GM19193 (cell line): ENCODE measurements around the gene FBXO3.

Source experiments
- POLR2A ChIP-seq: IDR thresholded peaks from 4 replicates; pipeline ENCODE4 v1.6.1; 2011; ENCODE audit not compliant: insufficient read depth, insufficient read length; ENCODE audit errors: extremely low read depth

FBXO3 gene

DNA sequence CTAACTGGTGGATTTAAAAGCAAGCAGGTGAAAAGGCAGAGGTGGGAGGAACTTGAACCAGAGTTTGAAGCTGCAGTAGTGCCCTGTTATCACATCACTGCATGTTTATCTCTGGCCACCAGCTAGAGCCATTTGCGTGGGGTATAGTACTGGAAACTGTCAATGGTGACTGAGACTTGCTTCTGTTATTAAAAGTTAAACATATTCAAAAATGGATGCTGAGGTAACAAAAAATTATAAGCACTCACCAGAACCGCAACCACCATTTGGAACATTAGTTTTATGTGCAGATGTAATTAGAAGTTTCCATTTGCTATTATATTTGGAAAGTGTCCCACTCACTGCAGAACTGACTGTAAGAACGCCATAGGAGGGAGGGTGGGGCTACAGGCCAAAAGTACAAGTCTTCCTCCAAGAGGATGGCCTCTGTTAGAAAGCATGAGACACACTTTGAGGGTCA is 36.9 kb downstream of the FBXO3 start:
- TF ChIP-seq POLR2A = no peak

DNA sequence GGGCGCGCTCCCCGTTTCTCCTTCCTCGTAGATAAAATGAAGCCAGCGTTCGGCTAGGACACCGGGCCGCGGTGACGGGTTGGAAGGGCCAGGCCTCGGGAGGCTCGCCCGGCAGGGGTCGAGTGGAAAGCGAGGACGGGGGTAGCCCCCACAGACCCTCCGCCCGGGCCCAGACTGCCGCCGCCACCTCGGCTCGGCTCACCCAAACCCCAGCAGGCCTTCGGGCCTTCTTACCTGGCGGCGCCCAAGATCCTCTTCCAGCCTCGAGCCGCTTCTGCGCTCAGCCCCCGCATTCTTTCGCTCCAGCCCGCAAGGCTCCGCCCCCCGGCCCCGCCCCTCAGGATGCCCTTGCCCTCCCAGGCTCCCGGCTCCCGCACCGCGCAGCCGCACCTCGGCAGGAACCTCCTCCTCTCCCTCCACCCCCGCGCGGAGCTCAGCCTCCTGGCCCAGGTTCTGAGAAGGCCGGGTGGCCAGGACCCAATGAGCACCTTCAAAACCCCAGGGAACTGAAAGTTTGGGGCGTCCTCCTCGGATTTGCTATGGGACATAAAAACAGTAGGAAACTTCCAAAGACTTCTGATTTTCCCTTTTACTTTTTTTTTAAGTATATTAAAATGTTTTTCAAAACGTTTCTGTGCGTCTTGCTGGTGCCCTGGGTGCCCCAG is 38.0 kb downstream of the FBXO3 start, which contains the start of gene CD59:
Gene CD59, minus strand, starts transcription at position 276 of the 665 bp plus-strand sequence. CDS start 13,978 bp downstream, outside the sequence.
- TF ChIP-seq POLR2A = peak; percentile 78

DNA sequence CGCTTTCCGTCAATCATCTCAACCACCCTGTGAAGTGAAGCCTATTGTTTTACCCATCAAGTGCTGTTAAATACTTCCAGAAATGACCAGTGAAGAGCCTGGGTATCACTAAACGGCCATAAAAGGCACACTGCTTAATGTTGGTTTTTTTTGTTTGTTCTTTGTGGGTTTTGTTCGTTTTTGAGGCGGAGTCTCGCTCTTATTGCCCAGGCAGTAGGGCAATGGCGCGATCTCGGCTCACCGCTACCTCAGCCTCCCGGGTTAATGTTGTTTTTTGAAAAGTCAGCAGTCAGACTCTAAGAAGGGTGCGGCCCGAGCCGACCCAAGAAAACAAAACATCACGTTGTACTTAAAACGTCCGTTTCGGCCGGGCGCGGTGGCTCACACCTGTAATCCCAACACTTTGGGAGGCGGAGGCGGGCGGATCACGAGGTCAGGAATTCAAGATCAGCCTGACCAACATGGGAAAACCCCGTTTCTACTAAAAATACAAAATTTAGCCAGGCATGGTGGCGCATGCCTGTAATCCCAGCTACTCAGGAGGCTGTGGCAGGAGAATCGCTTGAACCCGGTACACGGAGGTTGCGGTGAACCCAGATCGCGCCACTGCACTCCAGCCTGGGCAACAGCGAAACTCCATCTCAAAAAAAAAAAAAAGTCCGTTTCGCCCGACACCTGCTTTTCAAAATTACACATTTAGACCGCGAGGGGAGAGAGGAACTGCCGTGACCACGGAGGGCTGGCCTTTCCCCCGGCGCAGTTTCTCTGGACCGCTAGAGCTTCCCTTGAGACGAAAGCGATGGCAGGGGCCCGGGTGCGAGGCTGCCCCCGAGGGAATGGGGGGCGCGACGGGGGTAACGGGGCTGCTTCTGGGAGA is 38.8 kb downstream of the FBXO3 start:
- no peak for TF ChIP-seq POLR2A

DNA sequence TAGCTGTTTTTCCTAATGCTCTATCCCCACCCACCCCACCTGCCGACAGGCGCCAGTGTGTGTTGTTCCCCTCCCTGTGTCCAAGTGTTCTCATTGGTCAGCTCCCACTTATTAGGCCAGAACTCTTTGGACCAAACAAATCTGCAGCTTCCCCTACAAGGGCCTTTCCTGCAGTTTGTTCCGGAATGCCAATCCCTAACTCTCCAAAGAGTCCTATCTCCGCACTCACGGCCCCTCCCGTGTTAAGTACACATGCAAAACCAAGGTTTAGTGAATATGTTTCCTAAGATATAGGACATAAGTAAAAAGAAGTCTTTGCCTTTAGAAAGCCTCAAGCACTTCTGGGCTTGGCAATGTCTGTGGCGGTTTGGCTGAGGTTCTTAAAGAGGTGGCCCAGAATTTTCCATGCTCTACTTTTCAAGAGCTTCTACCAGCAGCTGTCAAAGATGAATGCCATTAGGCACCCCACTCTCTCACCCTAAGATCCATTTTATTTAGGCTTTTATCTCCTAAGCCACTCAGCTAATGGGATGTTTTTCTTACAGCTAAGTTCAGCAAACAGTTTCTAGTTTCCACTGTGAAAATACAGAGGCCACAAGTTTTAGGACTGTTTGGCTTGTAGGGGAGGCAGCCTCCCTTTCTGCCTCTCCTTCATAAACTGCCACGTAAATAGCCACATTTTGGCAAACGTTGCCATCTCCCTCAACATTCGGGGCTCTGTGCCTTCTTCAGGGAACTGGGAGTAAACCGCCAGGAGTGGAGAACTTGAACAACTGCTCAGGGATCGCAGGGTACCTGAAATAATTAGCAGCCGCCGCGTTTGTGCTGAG is 39.7 kb downstream of the FBXO3 start:
- no peak for TF ChIP-seq POLR2A

DNA sequence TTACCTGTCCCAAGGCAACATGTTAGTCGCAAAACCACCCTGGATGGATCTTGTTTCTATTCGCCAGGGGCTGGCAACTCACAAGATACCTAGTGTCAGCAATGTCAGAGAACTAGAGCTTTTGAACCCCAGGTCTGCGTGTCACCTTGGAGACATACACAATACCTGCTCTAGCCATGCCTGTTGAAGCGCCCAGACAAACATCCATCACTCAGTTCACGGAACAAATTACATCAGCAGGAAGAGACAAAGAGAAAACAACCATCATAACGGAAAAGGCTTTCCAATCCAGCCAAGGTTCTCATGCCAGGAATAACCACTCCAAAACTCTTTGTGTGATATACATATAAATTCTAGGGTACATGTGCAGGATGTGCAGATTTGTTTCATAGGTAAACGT is 40.3 kb downstream of the FBXO3 start:
- TF ChIP-seq POLR2A = no peak

DNA sequence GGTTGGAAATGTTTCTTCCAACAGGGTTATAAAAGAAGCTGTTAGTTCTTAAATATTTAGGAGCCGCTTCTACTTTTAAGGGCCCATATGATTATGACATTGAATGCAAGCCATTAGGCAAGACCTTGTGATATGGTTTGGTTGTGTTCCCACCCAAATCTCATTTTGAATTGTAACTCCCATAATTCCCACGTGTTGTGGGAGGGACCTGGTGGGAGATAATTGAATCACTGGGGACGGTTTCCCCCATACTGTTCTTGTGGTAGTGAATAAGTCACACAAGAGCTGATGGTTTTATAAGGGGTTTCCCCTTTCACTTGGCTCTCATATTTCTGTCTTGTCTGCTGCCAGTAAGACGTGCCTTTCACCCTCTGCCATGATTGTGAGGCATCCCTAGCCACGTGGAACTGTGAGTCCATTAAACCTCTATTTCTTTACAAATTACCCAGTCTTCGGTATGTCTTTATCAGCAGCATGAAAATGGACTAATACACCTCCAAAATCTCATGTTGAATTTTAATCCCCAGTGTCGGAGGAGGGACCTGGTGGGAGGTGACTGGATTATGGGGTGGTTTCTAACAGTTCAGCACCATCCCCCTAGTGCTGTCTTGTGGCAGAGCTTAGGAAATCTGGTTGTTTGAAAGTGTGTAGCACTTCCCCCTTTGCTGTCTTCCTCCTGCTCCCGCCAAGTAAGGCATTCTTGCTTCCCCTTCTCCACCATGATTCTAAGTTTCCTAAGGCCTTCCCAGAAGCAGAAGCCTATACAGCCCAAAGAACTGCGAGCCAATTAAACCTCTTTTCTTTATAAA is 42.4 kb downstream of the FBXO3 start:
- TF ChIP-seq POLR2A = no peak

DNA sequence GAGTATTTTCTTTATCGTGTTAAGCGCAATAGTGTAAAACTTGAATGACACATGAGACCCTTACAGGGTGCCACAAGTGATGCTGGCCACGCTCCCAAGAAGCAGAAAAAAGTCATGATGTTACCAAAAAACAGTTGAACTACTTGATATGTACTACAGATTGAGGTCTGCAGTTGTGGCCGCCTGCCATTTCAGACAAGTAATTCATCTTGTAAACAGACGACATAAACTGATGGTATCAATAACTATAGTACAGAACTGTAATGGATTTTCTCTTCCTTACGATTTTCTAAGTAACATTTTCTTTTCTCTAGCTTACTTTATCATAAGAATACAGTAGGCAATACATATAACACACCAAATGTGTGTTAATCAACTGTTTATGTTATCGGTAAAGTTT is 43.6 kb downstream of the FBXO3 start:
- no peak for TF ChIP-seq POLR2A

DNA sequence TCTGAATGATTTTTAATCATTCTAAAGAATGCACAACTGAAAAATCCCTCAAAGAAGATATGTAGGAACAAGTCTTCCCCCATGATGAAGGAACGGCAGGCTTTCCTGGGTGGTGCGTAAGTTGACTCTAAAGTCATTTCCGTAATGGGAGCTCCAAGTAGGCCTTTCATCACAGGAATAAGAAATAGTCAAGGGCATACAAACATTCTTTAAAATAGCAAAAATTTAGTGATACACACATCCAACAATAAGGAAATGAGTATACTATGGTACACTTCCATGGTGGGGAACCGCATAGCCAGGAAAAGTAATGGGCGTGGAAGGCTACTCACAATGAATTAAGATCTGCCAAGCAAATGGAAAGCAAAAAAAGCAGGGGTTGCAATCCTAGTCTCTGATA is 48.8 kb downstream of the FBXO3 start:
- no peak for TF ChIP-seq POLR2A

DNA sequence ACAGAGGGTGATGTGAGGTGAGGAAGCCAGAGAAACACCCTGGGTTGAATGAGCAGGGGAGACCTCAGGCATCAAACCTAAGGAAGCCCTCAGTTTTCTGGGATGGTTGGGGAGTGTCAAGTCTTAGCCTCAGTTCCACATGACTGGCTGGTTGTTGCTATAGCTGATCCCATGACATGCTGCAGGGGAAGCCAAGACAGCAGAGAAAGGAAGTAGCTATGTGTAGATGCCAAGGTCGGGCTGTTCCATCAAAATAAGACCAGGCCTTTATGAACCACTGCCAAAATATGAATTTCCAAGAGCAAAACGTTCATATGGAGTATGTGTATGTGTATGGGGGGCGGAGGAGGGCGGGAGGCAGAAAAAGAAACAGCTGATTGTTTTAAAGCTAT is 49.7 kb downstream of the FBXO3 start:
- no peak for TF ChIP-seq POLR2A

DNA sequence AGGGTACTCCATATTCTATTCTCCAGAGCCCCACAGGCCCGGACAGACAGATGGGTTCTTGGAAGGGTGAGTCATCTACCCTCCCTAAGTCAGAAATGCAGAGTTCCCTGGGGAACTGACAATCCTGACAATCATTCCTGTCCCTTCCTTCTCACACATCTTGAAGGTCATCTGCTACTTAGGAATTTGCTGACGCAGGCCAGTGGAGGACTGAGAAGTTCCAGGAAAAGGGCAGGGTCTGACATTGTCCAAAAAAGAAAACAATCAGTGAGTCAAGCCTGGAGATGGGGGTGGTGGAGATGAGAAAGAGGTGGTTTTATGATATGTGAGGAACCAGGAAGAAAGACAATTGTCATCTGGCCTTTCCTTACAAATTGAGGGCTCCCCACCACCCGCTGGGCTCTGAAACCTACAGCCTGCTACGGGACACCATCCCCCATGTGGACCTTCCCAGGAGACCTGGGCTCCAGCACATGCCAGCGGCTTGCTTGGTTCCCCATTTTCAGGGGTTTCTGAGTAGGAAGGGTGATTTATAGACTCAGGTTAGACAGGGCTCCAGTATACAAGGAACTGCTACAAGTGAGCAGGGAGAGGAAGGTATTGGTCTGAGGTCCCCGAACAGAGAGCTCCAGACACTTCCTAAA is 51.0 kb downstream of the FBXO3 start:
- TF ChIP-seq POLR2A = no peak

DNA sequence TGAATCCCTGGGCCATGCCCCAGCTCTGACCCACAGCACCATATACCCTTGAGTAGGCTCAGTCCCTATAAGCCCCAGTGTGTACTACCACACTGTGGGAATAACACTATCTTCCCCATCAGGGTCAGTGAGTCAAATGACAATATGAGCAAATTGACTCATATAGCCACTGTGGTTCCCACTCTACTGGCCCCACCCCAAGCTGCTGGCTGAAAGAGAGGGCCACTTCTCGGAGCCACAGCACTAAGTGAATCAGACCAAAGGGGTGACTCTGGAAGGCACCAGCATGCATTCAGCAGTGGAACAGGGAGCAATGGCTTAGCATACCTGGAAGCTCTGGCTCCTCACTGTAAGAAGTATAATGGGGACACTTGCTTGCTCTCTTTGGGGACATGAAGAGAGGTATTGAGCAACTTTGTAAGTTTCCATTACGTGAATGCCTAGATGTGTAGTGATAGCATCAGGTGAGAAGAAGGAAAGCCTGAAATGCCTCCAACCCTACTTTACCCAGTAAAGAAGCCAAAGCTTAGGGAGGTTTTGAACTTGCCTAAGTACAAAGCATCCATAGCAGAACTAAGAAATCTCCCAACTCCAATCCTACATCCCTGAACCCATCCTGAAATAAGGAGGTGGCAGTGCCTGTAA is 51.6 kb downstream of the FBXO3 start:
- no peak for TF ChIP-seq POLR2A

DNA sequence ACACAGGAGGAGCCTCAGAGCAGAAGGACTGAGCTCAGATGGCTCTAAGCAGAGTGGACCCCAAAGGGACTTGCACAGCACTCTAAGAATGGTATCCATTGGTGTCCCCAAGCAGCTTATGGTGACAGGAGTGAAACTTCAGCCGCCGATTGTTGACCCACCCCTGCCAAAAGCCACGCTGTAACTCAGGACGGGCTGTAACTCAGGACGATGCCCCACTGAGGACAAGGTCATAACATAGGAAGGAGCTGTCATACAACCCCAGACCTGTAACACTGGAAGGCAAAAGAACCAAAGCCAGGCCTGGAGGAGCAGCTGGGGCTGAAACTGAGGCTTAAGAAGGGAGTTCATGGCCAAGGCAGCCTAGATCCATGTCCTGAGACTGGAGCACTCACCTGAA is 52.3 kb downstream of the FBXO3 start:
- no peak for TF ChIP-seq POLR2A

DNA sequence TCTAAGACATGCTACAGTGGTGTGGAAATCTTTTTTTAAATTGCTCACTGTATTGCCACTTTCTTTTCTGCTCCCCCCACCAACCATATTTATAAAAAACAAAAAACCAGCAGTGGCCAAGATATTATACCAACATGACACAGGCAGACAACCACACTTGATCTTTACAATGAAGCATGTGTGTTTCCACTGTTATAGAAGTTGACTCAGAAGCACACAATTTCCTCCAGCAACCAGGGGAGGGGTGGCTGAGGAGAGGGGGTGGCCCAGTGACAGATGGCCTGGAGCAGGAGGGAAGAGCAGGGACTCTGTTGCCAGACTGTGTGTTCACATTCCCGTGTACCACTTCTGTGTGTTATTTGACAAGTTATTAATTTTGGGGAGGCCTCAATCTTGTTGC is 52.9 kb downstream of the FBXO3 start:
- no peak for TF ChIP-seq POLR2A
